Skin epidermis (tissue), 12 donors: ENCODE data around the gene LCN12.
"Not testable (repeated sequence)": the region's sequence is repeated elsewhere in the genome, so short reads cannot be mapped to it uniquely, and the experiment has no call there.

Experiments used
- H3K27ac ChIP-seq, 21 experiments: fragments of 200-600 bp; sonication (generic) in 11 of 21; one replicate each; pipeline ENCODE4 v1.5.0; 2020; ENCODE audit warnings: mild to moderate bottlenecking in 3 of 21, inconsistent platforms in 2 of 21, moderate library complexity in 2 of 21
- H3K4me3 ChIP-seq, 7 experiments: fragments of 200-600 bp; sonication (generic) in 2 of 7; one replicate each; pipeline ENCODE4 v1.5.0; 2020; ENCODE audit warnings: inconsistent platforms in 2 of 7, mild to moderate bottlenecking in 2 of 7, moderate library complexity in 1 of 7

The LCN12 gene

DNA sequence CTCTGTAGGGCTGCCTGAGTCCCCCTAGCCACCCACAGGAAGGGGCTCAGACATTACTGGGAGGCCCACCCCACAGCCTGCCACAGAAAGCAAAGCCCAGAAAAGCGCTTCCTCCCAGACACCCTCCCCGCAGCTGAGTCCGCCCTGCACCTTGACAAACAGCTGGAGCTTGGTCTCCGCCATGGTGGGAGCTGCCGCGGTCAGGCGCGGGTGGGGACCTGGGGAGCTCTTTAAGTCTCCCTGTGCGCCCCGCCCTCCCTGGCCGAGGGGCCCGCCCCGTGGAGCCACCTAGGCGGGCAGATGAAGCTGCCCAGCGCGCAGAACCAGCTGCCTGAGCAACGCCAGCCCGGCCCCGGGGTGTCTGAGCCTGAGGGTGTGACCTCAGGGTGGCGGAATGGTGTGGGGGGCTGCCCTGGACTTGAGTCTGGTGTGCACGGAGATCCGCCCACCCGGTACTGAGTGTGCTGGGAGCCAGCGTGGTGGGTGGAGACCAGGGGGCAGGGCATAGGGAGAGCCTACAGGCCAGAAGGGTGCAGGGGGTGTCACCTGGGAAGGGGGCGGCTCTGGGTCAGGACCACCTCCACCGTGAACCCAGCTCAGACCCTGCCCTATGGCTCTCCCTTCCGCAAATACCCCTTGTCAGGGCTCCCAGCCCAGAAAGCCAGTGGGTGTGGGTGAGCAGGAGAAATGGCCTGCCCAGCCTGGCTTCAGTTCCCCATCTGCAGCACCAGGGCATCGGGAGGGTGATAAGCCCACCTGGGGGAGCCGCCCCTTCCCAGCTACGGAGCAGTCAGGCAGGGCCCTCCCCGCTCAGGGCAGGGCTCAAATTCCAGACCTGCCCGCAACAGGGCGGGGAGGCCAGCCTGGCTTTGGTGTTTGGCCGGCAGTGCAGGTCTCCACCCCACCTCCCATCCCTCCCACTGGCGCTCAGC lies 44.6 kb downstream of the LCN12 start, which contains the start of gene CLIC3:
CLIC3 (minus strand) TSS at position 208 of the 932 bp plus-strand sequence; CDS start at position 183, 25 bp downstream.
- H3K27ac ChIP-seq: peak within 1 kb of the TSS in 19 of 21 experiments; percentile 10 to 85 (median 60)
- H3K4me3 ChIP-seq: peak within 1 kb of the TSS; percentile 4 to 52 (median 22)

DNA sequence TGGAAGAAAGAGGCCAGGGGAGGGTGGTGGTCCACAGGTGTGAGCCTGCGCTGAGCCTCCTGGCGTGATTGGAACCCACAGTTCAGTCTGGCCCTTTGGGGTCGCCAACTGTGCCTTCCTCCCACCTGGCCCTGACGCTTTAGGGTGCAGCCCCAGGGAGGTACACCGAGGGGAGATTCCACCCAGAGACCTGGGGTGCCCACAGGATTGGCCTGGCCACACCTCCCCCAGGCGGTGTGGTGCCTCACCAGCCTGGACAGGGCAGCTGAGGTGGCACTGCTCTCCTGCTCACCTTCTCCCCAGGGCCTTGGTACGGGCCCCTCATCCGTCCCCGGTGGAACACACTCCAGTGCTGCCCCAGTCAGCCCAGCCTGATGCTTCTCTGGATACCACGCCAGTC lies 45.3 kb downstream of the LCN12 start:
- Histone ChIP-seq H3K4me3 (no peak overlapping the region), H3K27ac (peak overlapping the region in 13 of 21 experiments; percentile 2 to 85 (median 48))

DNA sequence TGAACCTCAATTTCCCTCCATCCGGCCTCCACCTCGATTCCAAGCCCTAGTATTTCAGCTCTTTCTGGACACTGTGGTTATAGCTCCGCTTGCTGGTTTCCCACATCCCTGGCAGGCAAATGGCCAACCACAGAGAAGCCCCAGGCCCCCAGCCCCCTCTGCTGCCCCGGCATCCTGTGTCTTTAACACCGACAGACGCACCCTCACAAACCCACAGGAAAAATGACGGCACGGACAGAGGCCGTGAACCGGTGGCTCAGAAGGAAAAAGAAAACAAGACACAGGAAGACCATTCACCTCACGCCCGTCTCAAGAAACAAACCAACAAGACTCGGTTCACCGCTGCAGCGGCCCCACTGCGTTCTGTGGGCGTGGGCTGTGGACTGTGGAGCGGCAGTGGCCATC lies 45.8 kb downstream of the LCN12 start:
- Histone ChIP-seq H3K27ac (peak overlapping the region in 6 of 21 experiments; percentile 2 to 85 (median 63)), H3K4me3 (no peak overlapping the region)

DNA sequence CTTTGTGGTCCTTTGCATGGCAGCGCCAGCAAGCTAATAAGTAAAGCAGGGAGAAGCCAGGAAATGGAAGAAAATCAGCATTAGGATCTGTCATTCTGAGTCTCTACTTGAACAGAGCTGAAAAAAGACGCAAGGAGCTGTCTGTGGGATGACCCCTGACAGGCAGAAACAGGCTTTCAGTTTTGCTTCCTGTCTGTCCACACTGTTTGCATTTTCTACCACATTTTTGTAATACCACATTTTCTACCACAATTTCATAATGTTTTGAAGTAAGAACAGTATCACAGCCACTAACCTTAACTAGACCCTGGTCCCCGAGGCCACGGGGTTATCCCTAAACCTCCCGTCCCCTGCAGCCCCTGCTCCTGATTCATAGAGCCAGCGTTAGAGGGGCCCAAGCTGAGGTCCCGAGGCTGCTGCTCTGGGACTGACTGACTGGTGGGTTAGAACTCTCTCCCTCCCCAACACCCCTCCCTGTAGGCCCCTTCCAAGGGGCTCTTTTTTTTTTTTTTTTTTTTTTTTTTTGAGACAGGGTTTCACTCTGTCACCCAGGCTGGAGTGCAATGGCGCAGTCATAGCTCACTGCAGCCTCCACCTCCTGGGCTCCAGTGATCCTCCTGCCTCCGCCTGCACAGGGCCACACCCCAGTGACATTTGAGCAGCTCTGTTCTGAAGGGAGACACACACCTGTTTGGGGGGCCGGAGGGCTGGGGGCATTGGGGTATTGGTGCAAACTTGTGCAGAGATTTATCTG lies 48.3 kb downstream of the LCN12 start:
- Histone ChIP-seq H3K27ac (peak overlapping the region in 12 of 21 experiments; percentile 0 to 75 (median 42)), H3K4me3 (no peak overlapping the region)

DNA sequence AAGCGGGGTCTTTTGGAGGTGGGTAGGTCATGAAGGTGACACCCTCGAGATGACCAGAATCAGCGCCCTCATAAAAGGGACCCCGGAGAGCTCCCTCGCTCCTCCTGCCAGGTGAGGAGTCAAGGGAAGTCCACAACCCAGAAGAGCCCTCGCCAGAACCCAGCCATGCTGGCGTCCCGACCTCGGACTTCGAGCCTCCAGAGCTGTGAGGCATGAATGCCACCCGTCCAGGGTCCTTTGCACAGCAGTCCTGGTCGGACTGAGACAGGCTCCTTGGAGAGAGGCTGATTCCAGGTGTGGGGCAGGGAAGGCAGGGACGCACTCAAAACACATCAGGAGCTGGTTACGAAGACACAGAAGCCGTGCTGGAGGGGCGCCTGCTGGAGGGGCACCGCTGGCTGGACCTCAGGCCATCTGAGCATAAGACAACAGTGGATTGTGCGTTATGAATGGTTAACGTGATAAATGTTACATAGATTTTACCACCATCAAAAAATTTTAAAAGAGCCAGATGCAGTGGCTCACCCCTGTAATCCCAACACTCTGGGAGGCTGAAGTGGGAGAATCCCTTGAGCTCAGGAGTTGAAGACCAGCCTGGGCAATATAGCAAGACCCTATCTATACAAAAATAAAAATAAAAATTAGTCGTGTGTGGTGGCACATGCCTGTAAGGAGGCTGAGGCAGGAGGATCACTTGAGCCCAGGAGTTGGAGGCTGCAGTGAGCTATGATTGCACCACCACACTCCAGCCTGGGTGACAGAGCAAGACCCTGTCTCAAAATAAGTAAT lies 50.0 kb downstream of the LCN12 start:
- Histone ChIP-seq H3K4me3 (no peak overlapping the region), H3K27ac (no peak overlapping the region)

DNA sequence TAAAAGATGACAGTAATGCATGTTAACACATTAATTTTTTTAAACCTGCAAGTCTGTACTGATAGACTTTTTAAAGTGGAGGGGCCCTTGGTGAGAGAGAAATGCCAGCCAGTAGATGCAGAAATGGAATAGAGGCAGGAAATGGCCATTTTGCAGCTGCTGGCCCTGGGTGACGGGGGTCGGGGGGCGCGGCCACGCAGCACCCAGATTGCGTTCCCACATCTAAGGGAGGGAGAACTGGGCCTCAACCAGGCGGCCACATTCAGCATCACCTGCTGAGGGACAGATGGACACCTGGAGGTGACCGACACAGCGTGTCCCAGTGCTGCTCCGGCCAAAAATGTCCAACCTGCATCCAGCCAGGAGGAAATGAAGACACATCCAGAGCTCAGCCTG lies 50.6 kb downstream of the LCN12 start:
- Histone ChIP-seq H3K4me3 (no peak overlapping the region), H3K27ac (no peak overlapping the region)

DNA sequence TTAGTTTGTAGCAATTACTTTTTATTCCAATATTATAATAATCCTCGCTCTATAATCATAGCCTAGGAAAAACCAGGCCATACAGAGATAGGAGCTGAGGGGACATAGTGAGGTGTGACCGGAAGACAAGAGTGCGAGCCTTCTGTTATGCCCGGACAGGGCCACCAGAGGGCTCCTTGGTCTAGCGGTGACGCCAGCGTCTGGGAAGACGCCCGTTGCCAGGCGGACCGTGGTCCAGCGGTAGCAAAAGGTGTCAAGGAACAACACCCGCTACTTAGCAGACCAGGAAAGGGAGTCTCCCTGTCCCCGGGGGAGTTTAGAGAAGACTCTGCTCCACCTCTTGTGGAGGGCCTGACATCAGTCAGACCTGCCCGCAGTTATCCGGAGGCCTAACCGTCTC lies 52.2 kb downstream of the LCN12 start:
- H3K27ac ChIP-seq, H3K4me3 ChIP-seq: not testable (repeated sequence)
